K562 (cell line): ENCODE measurements around the gene POLR3E. TPM values are rescaled to one million over a fixed set of nuclear protein-coding genes. Genes with fewer than 3 reads are reported as not detected.

Experiments
- ATAC-seq: fragments of 200-7000 bp; cut with Tn5 transposase; 3 replicates; pipeline ENCODE4 v1.9.1; 2020; ENCODE audit warnings: moderate library complexity
- BruUV-seq: library from RNA; stranded (reverse); fragments of 400-500 nt; replicated peaks from 2 replicates; lab custom pipeline; 2021; lab: Mats Ljungman, UMichigan
- CTCF ChIA-PET: fragments of 300-600 bp; formaldehyde crosslinking; extraction: SDS; loops from one replicate; lab custom pipeline; 2021; ENCODE audit warnings: low intra/inter-chr PET ratio; lab: Yijun Ruan, JAX
- POLR2A ChIA-PET: fragments of 300-600, 350-650 bp; sonication (Branson Sonifier 250); formaldehyde crosslinking; extraction: SDS; loops from one replicate; lab custom pipeline; 2021; ENCODE audit warnings: antibody characterized with exemption, inconsistent platforms; lab: Yijun Ruan, JAX
- DNase-seq, 4 experiments: peaks; one replicate each; pipeline versions ENCODE4 v3.0.0 to v3.0.0-alpha.2; 2011 to 2018; ENCODE audit warnings: low spot score in 3 of 4, mixed read lengths in 3 of 4; ENCODE audit errors: extremely low read depth in 1 of 4
- FAIRE-seq: peaks from 2 replicates; lab custom pipeline; 2011; peaks lifted over from hg19 to GRCh38; lab: Jason Lieb, UNC
- H2AFZ ChIP-seq: 2 replicates; pipeline ENCODE4 v1.6.0; 2011; ENCODE audit warnings: low read depth, low read length, control low read depth, inconsistent platforms
- H3K27ac ChIP-seq: fragments of 200-600 bp; 3 replicates; pipeline ENCODE4 v1.8.0; 2011; ENCODE audit warnings: low read depth, mild to moderate bottlenecking, control low read depth, inconsistent platforms, low read length, moderate library complexity, mixed read lengths; ENCODE audit errors: extremely low read depth
- H3K27me3 ChIP-seq, 2 experiments: fragments of 300-600 bp in 1 of 2; 2 replicates in 1 of 2; 3 replicates in 1 of 2; pipeline versions ENCODE4 v1.6.0 to v1.8.0; 2011; ENCODE audit warnings: inconsistent platforms in 2 of 2, low read length in 2 of 2, mild to moderate bottlenecking in 1 of 2, mixed read lengths in 1 of 2, moderate library complexity in 1 of 2; ENCODE audit not compliant: control insufficient read depth in 2 of 2, insufficient read depth in 2 of 2
- H3K36me3 ChIP-seq: fragments of 300-600 bp; 3 replicates; pipeline ENCODE4 v1.8.0; 2011; ENCODE audit warnings: mild to moderate bottlenecking, low read length, inconsistent platforms; ENCODE audit not compliant: control insufficient read depth, insufficient read depth
- H3K4me1 ChIP-seq, 2 experiments: fragments of 200-600 bp in 1 of 2; replicated peaks in 1 of 2; 2 replicates in 1 of 2; 3 replicates in 1 of 2; pipeline versions ENCODE4 v1.5.1 to v1.8.0; 2011; ENCODE audit warnings: inconsistent platforms in 2 of 2, low read length in 2 of 2, mild to moderate bottlenecking in 1 of 2, mixed read lengths in 1 of 2, moderate library complexity in 1 of 2; ENCODE audit not compliant: control insufficient read depth in 2 of 2, insufficient read depth in 2 of 2
- H3K4me2 ChIP-seq: 2 replicates; pipeline ENCODE4 v1.6.1; 2011; ENCODE audit warnings: low read length, control low read depth, inconsistent platforms, mixed read lengths; ENCODE audit not compliant: insufficient read depth
- H3K4me3 ChIP-seq: fragments of 200-600 bp; sonication (generic), shearing (Covaris generic); 2 replicates; pipeline ENCODE4 v1.5.1; 2016; ENCODE audit warnings: control low read depth, inconsistent platforms
- H3K79me2 ChIP-seq: fragments of 200-600 bp; 3 replicates; pipeline ENCODE4 v1.8.0; 2011; ENCODE audit warnings: low read length, inconsistent platforms; ENCODE audit not compliant: control insufficient read depth, insufficient read depth
- H3K9ac ChIP-seq, 2 experiments: 2 replicates each; pipeline versions ENCODE4 v1.6.0 to v1.6.1; 2011; ENCODE audit warnings: low read depth in 2 of 2, low read length in 2 of 2, control low read depth in 1 of 2, inconsistent platforms in 1 of 2, mild to moderate bottlenecking in 1 of 2, mixed read lengths in 1 of 2; ENCODE audit not compliant: insufficient read depth in 1 of 2
- H3K9me1 ChIP-seq: one replicate; pipeline ENCODE4 v1.6.0; 2011; ENCODE audit warnings: inconsistent platforms, mild to moderate bottlenecking, low read length, moderate library complexity; ENCODE audit not compliant: control insufficient read depth, insufficient read depth
- H3K9me3 ChIP-seq: replicated peaks from 2 replicates; pipeline ENCODE4 v1.5.1; 2011; ENCODE audit warnings: low read depth, low read length, inconsistent platforms; ENCODE audit not compliant: control insufficient read depth, insufficient read depth
- H4K20me1 ChIP-seq: replicated peaks from 2 replicates; pipeline ENCODE4 v1.6.1; 2011; ENCODE audit warnings: low read length, inconsistent platforms, mixed read lengths; ENCODE audit not compliant: control insufficient read depth, insufficient read depth
- CBX5 ChIP-seq: IDR thresholded peaks from 2 replicates; pipeline ENCODE4 v1.6.1; 2014; ENCODE audit warnings: low read depth, borderline replicate concordance
- ERF ChIP-seq: fragments of 450-650 bp; formaldehyde crosslinking; IDR thresholded peaks from 2 replicates; pipeline ENCODE4 v1.4.0; 2020; ENCODE audit warnings: mild to moderate bottlenecking, mixed read lengths
- HMGXB4 ChIP-seq: sonication (generic); formaldehyde crosslinking; IDR thresholded peaks from 2 replicates; pipeline ENCODE4 v1.8.1; 2023; ENCODE audit warnings: mild to moderate bottlenecking, missing genetic modification reagents
- IRF1 ChIP-seq: sonication (generic); formaldehyde crosslinking; IDR thresholded peaks from 2 replicates; pipeline ENCODE4 v1.8.0; 2022; ENCODE audit warnings: missing genetic modification reagents, mild to moderate bottlenecking, borderline replicate concordance
- KLF6 ChIP-seq: fragments of 250-450 bp; sonication (Bioruptor Pico); IDR thresholded peaks from 2 replicates; pipeline ENCODE4 v1.4.0; 2020; ENCODE audit warnings: mild to moderate bottlenecking, moderate library complexity, borderline replicate concordance
- MBD1 ChIP-seq: fragments of 250-450 bp; sonication (Bioruptor Pico); IDR thresholded peaks from 2 replicates; pipeline ENCODE4 v1.8.0; 2022; ENCODE audit warnings: inconsistent platforms
- NONO ChIP-seq, 2 experiments: fragments of 200-400 bp in 1 of 2; fragments of 450-650 bp in 1 of 2; formaldehyde crosslinking in 1 of 2; IDR thresholded peaks; 2 replicates each; pipeline ENCODE4 v1.6.1; 2017; ENCODE audit warnings: low read depth in 2 of 2, mild to moderate bottlenecking in 2 of 2, moderate library complexity in 2 of 2, low read length in 1 of 2
- POLR2G ChIP-seq: fragments of 200-400 bp; formaldehyde crosslinking; IDR thresholded peaks from 2 replicates; pipeline ENCODE4 v1.6.1; 2017; ENCODE audit warnings: low read depth, mild to moderate bottlenecking, antibody characterized with exemption, low read length, moderate library complexity
- PTBP1 ChIP-seq: fragments of 200-400 bp; formaldehyde crosslinking; IDR thresholded peaks from 2 replicates; pipeline ENCODE4 v1.6.1; 2017; ENCODE audit warnings: low read depth, low read length
- ZBTB8A ChIP-seq: fragments of 450-650 bp; IDR thresholded peaks from 2 replicates; pipeline ENCODE4 v1.6.1; 2018; ENCODE audit warnings: mild to moderate bottlenecking, moderate library complexity; ENCODE audit not compliant: partially characterized antibody
- ZNF175 ChIP-seq: fragments of 200-800 bp; sonication (Bioruptor generic); IDR thresholded peaks from 2 replicates; pipeline ENCODE4 v1.6.1; 2016; ENCODE audit warnings: low read depth, mild to moderate bottlenecking, missing genetic modification characterization, missing compliant biosample characterization
- ZNF263 ChIP-seq: sonication (generic); formaldehyde crosslinking; IDR thresholded peaks from 2 replicates; pipeline ENCODE4 v1.8.0; 2022; ENCODE audit warnings: mild to moderate bottlenecking, missing genetic modification reagents, borderline replicate concordance
- ZNF395 ChIP-seq: fragments of 200-800 bp; sonication (Bioruptor generic); IDR thresholded peaks from 2 replicates; pipeline ENCODE4 v1.6.1; 2017; ENCODE audit warnings: missing genetic modification characterization, missing compliant biosample characterization
- ZNF695 ChIP-seq: fragments of 450-650 bp; formaldehyde crosslinking; IDR thresholded peaks from 2 replicates; pipeline ENCODE4 v1.4.0; 2020; ENCODE audit warnings: mild to moderate bottlenecking, moderate library complexity
- ZNF830 ChIP-seq: fragments of 250-450 bp; sonication (Bioruptor Pico); IDR thresholded peaks from 2 replicates; pipeline ENCODE4 v1.5.0; 2021; ENCODE audit warnings: mild to moderate bottlenecking
- ZSCAN29 ChIP-seq: fragments of 450-650 bp; IDR thresholded peaks from 2 replicates; pipeline ENCODE4 v1.6.1; 2017
- WGBS: fragments of 100-300 bp; shearing (Covaris generic); methylation state at CpG from one replicate; pipeline ENCODE4 v1.1.6; 2016; ENCODE audit warnings: low coverage, mixed read lengths; ENCODE audit not compliant: insufficient coverage; ENCODE audit errors: missing lambda C conversion rate; 5-methylcytosine and 5-hydroxymethylcytosine counted together
- in situ Hi-C: fragments of 300-500 bp; cut with MboI; formaldehyde crosslinking; loops from 4 replicates; pipeline ENCODE4 v1.15.0; 2018; ENCODE audit warnings: inconsistent platforms, mixed read lengths
- intact Hi-C: fragments of 100-400 bp; cut with micrococcal nuclease; formaldehyde crosslinking; loops from 2 replicates; pipeline ENCODE4 v1.14.2; 2022
- polyA plus RNA-seq, 8 experiments: library from polyadenylated mRNA; depleted of rRNA in 4 of 8; stranded (reverse) in 5 of 8; unstranded in 3 of 8; fragments of >200 nt; fragmentation: Nextera tagmentation in 2 of 8; fragmentation: Illumina TruSeq in 1 of 8; extraction: Ambion mirVana in 2 of 8; extraction: Trizol in 1 of 8; gene quantifications; 2 replicates each; pipeline versions ENCODE4 v1.2.1 to v1.2.3, GENCODE V29; 2011 to 2014; ENCODE audit warnings: inconsistent platforms in 1 of 8, missing spikeins in 1 of 8
- total RNA-seq, 7 experiments: library from RNA; depleted of rRNA in 6 of 7; stranded (reverse); fragments of >200 nt in 6 of 7; fragmentation: Illumina TruSeq in 2 of 7; extraction: Trizol in 2 of 7; gene quantifications; 2 replicates each; pipeline versions ENCODE4 v1.2.1 to v1.2.3, GENCODE V29; 2011 to 2021; ENCODE audit warnings: low replicate concordance in 1 of 7

POLR3E gene
- total and polyA plus RNA-seq, 9 of the 15 experiments (the other 6 are each of a cell fraction or from before 2014, with no cell fraction given): 17.7 to 151 (median 82.6) TPM

- FAIRE-seq: no peak
- POLR2A ChIA-PET: interaction anchor here (1.6 kb wide), 1 partner anchor 15 kb away, joined by 5 read pairs; no protein-coding TSS in a partner anchor
- H3K4me2 ChIP-seq: no peak overlapping the region
Observed at GRCh38 chr16:22267764-22268163, 29.4 kb upstream of the POLR3E start.

More at GRCh38 chr16:22267764-22268163, 29.4 kb upstream of the POLR3E start:
- ATAC-seq: no peak
- no peaks in the 10 kb centered on the region for H3K27me3 ChIP-seq
- 89% methylated on average over 8 of the region's 8 CpGs for WGBS
- H3K27ac ChIP-seq: no peak overlapping the region
- H4K20me1 ChIP-seq: no peaks in the 10 kb centered on the region
- no peak for DNase-seq
- H3K36me3 ChIP-seq: peaks cover 80% of the 10 kb centered on the region; the same call in 2 of the 3 replicates
- no peaks in the 10 kb centered on the region for H3K79me2 ChIP-seq
- CTCF ChIA-PET: no interaction called here
- intact Hi-C loops: no loop called here
- TF ChIP-seq KLF6 (CRISPR knock-in tag): no peak
- TF ChIP-seq MBD1 (CRISPR knock-in tag): no peak
- TF ChIP-seq IRF1 (CRISPR knock-in tag): no peak
- no peak for TF ChIP-seq POLR2G
- no peak for TF ChIP-seq ERF (CRISPR knock-in tag)
- TF ChIP-seq PTBP1: no peak
- no peak for TF ChIP-seq CBX5
- no peak for TF ChIP-seq ZNF175 (CRISPR knock-in tag)
- no peak for TF ChIP-seq ZBTB8A
- no peak for TF ChIP-seq ZNF395 (CRISPR knock-in tag)
- TF ChIP-seq ZSCAN29: no peak
- no peak for TF ChIP-seq ZNF263 (CRISPR knock-in tag)
- no peak for TF ChIP-seq ZNF695 (CRISPR knock-in tag)
- TF ChIP-seq ZNF830 (CRISPR knock-in tag): no peak
- TF ChIP-seq HMGXB4 (CRISPR knock-in tag): no peak
- TF ChIP-seq NONO (IDR thresholded peaks at IDR 0.05; ENCODE audit: low read depth in 2 of 2, low read length in 1 of 2): no peak
- H3K4me3 ChIP-seq: no peak overlapping the region
- H2AFZ ChIP-seq: no peak overlapping the region
- no peaks in the 10 kb centered on the region for H3K9me1 ChIP-seq
- BruUV-seq: no TSS peak
- no peak overlapping the region for H3K9ac ChIP-seq
- H3K9me3 ChIP-seq: no peaks in the 10 kb centered on the region
- in situ Hi-C loops: no loop called here
- peaks cover 0 to 5% of the 10 kb centered on the region in 2 experiments; a peak in 2 of 5 replicates for H3K4me1 ChIP-seq
